H1 (cell line): ENCODE measurements around the gene COPS6. TPM values are rescaled to one million over a fixed set of nuclear protein-coding genes. Genes with fewer than 3 reads are reported as not detected.

Experiments used
- TAF7 ChIP-seq: optimal IDR thresholded peaks from 2 replicates; pipeline ENCODE3; 2011; ENCODE audit warnings: low read depth, mild to moderate bottlenecking, inconsistent platforms, low read length, moderate library complexity, borderline replicate concordance
- polyA plus RNA-seq, 7 experiments: library from polyadenylated mRNA; depleted of rRNA in 3 of 7; stranded (reverse) in 5 of 7; unstranded in 2 of 7; fragments of >200 nt in 5 of 7; fragments of 200-250 nt in 2 of 7; gene quantifications; 1 replicate in 5 of 7; 2 replicates in 1 of 7; 4 replicates in 1 of 7; pipeline versions ENCODE4 v1.2.1 to v1.2.3, GENCODE V29; 2011 to 2013; ENCODE audit warnings: missing spikeins in 2 of 7, mixed read lengths in 2 of 7
- total RNA-seq: library from RNA; stranded (reverse); fragmentation: NEBNext Ultra II Directional; extraction: Animal tissue kit (Norgen Biotek cat#: 25700); gene quantifications from 2 replicates; pipeline ENCODE4 v1.2.1, GENCODE V29; 2021

COPS6 gene
- total and polyA plus RNA-seq, 2 of the 8 experiments (the other 6 are each of a cell fraction or from before 2014, with no cell fraction given): 127 to 225 TPM

- TF ChIP-seq TAF7: no peak
Observed at GRCh38 chr7:100061518-100062193, 27.1 kb upstream of the COPS6 start (continued).
